NT2/D1 (cell line): Measurements from ENCODE around the gene ATP8B3.

ENCODE experiments used
- YY1 ChIP-seq: IDR thresholded peaks from 2 replicates; pipeline ENCODE4 v1.6.1; 2011; ENCODE audit not compliant: insufficient read length, insufficient read depth
- ZNF274 ChIP-seq: IDR thresholded peaks from 2 replicates; pipeline ENCODE4 v1.6.1; 2011; ENCODE audit warnings: mild to moderate bottlenecking, low read depth, low read length

- TF ChIP-seq ZNF274 = no peak
- no peak for TF ChIP-seq YY1
These were observed 40.6 kb upstream of the ATP8B3 start for GRCh38 chr19:1852581-1853128.
